PC-9 (cell line): ENCODE results near the gene ISOC1.

Experiments
- EZH2 ChIP-seq: fragments of 200-600 bp; sonication (generic); IDR thresholded peaks from 2 replicates; pipeline ENCODE4 v1.8.0; 2017; ENCODE audit warnings: antibody characterized with exemption, low read depth
- TF ChIP-seq, protein P1 (sequence below): fragments of 200-600 bp; sonication (generic); conservative IDR thresholded peaks from 2 replicates; pipeline ENCODE4 v1.6.1; 2017; ENCODE audit warnings: mixed run types, antibody characterized with exemption, mild to moderate bottlenecking, moderate library complexity

DNA sequence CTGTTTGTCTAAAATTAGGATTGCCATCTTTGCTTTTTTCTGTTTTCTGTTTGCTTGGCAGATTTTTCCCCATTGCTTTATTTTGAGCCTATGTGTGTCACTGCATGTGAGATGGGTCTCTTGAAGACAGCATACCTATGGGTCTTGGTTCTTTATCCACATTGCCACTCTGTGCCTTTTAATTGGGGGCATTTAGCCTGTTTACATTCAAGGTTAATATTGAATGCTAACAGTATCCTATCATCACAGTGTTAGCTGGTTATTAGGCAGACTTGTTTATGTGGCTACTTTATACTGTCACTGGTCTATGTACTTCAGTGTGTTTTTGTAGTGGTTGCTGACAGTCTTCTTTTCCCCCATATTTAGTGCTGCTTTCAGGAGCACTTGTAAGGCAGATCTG lies 67.3 kb downstream of the ISOC1 start:
- no peak for TF ChIP-seq EZH2
- TF ChIP-seq, protein P1, sequence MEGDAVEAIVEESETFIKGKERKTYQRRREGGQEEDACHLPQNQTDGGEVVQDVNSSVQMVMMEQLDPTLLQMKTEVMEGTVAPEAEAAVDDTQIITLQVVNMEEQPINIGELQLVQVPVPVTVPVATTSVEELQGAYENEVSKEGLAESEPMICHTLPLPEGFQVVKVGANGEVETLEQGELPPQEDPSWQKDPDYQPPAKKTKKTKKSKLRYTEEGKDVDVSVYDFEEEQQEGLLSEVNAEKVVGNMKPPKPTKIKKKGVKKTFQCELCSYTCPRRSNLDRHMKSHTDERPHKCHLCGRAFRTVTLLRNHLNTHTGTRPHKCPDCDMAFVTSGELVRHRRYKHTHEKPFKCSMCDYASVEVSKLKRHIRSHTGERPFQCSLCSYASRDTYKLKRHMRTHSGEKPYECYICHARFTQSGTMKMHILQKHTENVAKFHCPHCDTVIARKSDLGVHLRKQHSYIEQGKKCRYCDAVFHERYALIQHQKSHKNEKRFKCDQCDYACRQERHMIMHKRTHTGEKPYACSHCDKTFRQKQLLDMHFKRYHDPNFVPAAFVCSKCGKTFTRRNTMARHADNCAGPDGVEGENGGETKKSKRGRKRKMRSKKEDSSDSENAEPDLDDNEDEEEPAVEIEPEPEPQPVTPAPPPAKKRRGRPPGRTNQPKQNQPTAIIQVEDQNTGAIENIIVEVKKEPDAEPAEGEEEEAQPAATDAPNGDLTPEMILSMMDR: no peak
